ENCODE measurements around the gene NDC80.
"Not testable (repeated sequence)": the region's sequence is repeated elsewhere in the genome, so short reads cannot be mapped to it uniquely, and the experiment has no call there.

The NDC80 gene

GRCh38 chr18:2571200-2572170 is at the start of gene NDC80, which contains the start of gene METTL4:
Gene NDC80, plus strand, starts transcription at chr18:2571557. Its CDS starts 1,429 bp downstream, at chr18:2572986.
Gene METTL4, minus strand, starts transcription at chr18:2571505. Its CDS starts 4,289 bp downstream, at chr18:2567216.
- H3K4me1 Mint-ChIP-seq, result peaks cover 47% of the 10 kb centered on the region
- ATAC-seq (peak; percentile 91), DNase-seq (ENCODE audit: low spot score in 2 of 2) (peak; percentile 74 to 93)
- peak within 1 kb of the TSS; percentile 100 for H3K27ac Mint-ChIP-seq
- H3K4me3 Mint-ChIP-seq, result peak within 1 kb of the TSS; percentile 99
- no peaks in the 10 kb centered on the region for H3K9me3 Mint-ChIP-seq
- H3K36me3 Mint-ChIP-seq, result peaks cover 65% of the 10 kb centered on the region

- Mint-ChIP-seq H3K4me3 (no peak overlapping the region), H3K4me1 (no peaks in the 10 kb centered on the region), H3K27ac (no peak overlapping the region), H3K9me3 (no peaks in the 10 kb centered on the region), H3K36me3 (no peaks in the 10 kb centered on the region)
- ATAC-seq, result no peak
- DNase-seq (ENCODE audit: low spot score in 2 of 2), result no peak
Measured at GRCh38 chr18:2522112-2522511, 49.2 kb upstream of the NDC80 start.

- not testable (repeated sequence) for DNase-seq (ENCODE audit: low spot score in 2 of 2); ATAC-seq
Measured at GRCh38 chr18:2524794-2525198, 46.6 kb upstream of the NDC80 start.

GRCh38 chr18:2526329-2526728 is 45.0 kb upstream of the NDC80 start:
- H3K4me1 Mint-ChIP-seq, result no peaks in the 10 kb centered on the region
- no peaks in the 10 kb centered on the region for H3K36me3 Mint-ChIP-seq
- no peaks in the 10 kb centered on the region for H3K9me3 Mint-ChIP-seq
- ATAC-seq, result no peak
- H3K4me3 Mint-ChIP-seq, result no peak overlapping the region
- H3K27ac Mint-ChIP-seq, result no peak overlapping the region
- DNase-seq (ENCODE audit: low spot score in 2 of 2), result no peak

More at GRCh38 chr18:2524794-2525198, 46.6 kb upstream of the NDC80 start:
- not testable (repeated sequence) for H3K9me3 Mint-ChIP-seq, H3K27ac Mint-ChIP-seq, H3K4me3 Mint-ChIP-seq, H3K4me1 Mint-ChIP-seq, H3K36me3 Mint-ChIP-seq

- no peaks in the 10 kb centered on the region for H3K4me1 Mint-ChIP-seq
- no peaks in the 10 kb centered on the region for H3K9me3 Mint-ChIP-seq
- no peak for ATAC-seq
- H3K36me3 Mint-ChIP-seq, result no peaks in the 10 kb centered on the region
- H3K27ac Mint-ChIP-seq, result no peak overlapping the region
- DNase-seq (ENCODE audit: low spot score in 2 of 2), result no peak
- H3K4me3 Mint-ChIP-seq, result no peak overlapping the region
Measured at GRCh38 chr18:2529154-2529553, 42.2 kb upstream of the NDC80 start.

- no peak for DNase-seq (ENCODE audit: low spot score in 2 of 2)
- ATAC-seq, result no peak
- no peaks in the 10 kb centered on the region for H3K9me3 Mint-ChIP-seq
- H3K4me3 Mint-ChIP-seq, result no peak overlapping the region
- H3K27ac Mint-ChIP-seq, result no peak overlapping the region
- no peaks in the 10 kb centered on the region for H3K4me1 Mint-ChIP-seq
- peaks cover 8% of the 10 kb centered on the region for H3K36me3 Mint-ChIP-seq
Measured at GRCh38 chr18:2531751-2532150, 39.6 kb upstream of the NDC80 start.

- H3K4me1 Mint-ChIP-seq, result no peaks in the 10 kb centered on the region
- H3K4me3 Mint-ChIP-seq, result no peak overlapping the region
- DNase-seq (ENCODE audit: low spot score in 2 of 2), result no peak
- peaks cover 8% of the 10 kb centered on the region for H3K36me3 Mint-ChIP-seq
- no peak for ATAC-seq
- H3K9me3 Mint-ChIP-seq, result no peaks in the 10 kb centered on the region
- H3K27ac Mint-ChIP-seq, result no peak overlapping the region
Measured at GRCh38 chr18:2532797-2533196, 38.6 kb upstream of the NDC80 start.

- Mint-ChIP-seq H3K27ac (no peak overlapping the region), H3K4me3 (no peak overlapping the region), H3K9me3 (no peaks in the 10 kb centered on the region), H3K36me3 (peaks cover 21% of the 10 kb centered on the region), H3K4me1 (no peaks in the 10 kb centered on the region)
- no peak for DNase-seq (ENCODE audit: low spot score in 2 of 2)
- ATAC-seq, result no peak
Measured at GRCh38 chr18:2534906-2535305, 36.5 kb upstream of the NDC80 start.

- no peak for ATAC-seq
- Mint-ChIP-seq H3K36me3 (peaks cover 21% of the 10 kb centered on the region), H3K27ac (no peak overlapping the region)
Measured at GRCh38 chr18:2535419-2535910, 35.9 kb upstream of the NDC80 start.

GRCh38 chr18:2536063-2536462 is 35.3 kb upstream of the NDC80 start:
- no peak for DNase-seq (ENCODE audit: low spot score in 2 of 2)
- Mint-ChIP-seq H3K4me3 (no peak overlapping the region), H3K4me1 (no peaks in the 10 kb centered on the region), H3K36me3 (peaks cover 21% of the 10 kb centered on the region), H3K9me3 (no peaks in the 10 kb centered on the region), H3K27ac (no peak overlapping the region)
- no peak for ATAC-seq

More at GRCh38 chr18:2535419-2535910, 35.9 kb upstream of the NDC80 start:
- DNase-seq (ENCODE audit: low spot score in 2 of 2), result no peak
- no peak overlapping the region for H3K4me3 Mint-ChIP-seq
- H3K9me3 Mint-ChIP-seq, result no peaks in the 10 kb centered on the region
- H3K4me1 Mint-ChIP-seq, result no peaks in the 10 kb centered on the region

GRCh38 chr18:2536493-2536892 is 34.9 kb upstream of the NDC80 start:
- Mint-ChIP-seq H3K36me3 (peaks cover 21% of the 10 kb centered on the region), H3K27ac (no peak overlapping the region), H3K9me3 (no peaks in the 10 kb centered on the region), H3K4me3 (no peak overlapping the region), H3K4me1 (no peaks in the 10 kb centered on the region)
- ATAC-seq (no peak), DNase-seq (ENCODE audit: low spot score in 2 of 2) (no peak)

GRCh38 chr18:2537296-2537695 is 34.1 kb upstream of the NDC80 start:
- Mint-ChIP-seq H3K4me1 (no peaks in the 10 kb centered on the region), H3K27ac (no peak overlapping the region), H3K36me3 (peaks cover 21% of the 10 kb centered on the region), H3K4me3 (no peak overlapping the region), H3K9me3 (no peaks in the 10 kb centered on the region)
- DNase-seq (ENCODE audit: low spot score in 2 of 2), result no peak
- ATAC-seq, result no peak

- no peak overlapping the region for H3K27ac Mint-ChIP-seq
- H3K9me3 Mint-ChIP-seq, result no peaks in the 10 kb centered on the region
- no peak overlapping the region for H3K4me3 Mint-ChIP-seq
- peaks cover 28% of the 10 kb centered on the region for H3K36me3 Mint-ChIP-seq
- H3K4me1 Mint-ChIP-seq, result no peaks in the 10 kb centered on the region
- DNase-seq (ENCODE audit: low spot score in 2 of 2), result no peak
- no peak for ATAC-seq
Measured at GRCh38 chr18:2538236-2538635, 33.1 kb upstream of the NDC80 start.

- no peaks in the 10 kb centered on the region for H3K9me3 Mint-ChIP-seq
Measured at GRCh38 chr18:2538844-2539243, 32.5 kb upstream of the NDC80 start.

GRCh38 chr18:2540575-2540974 is 30.8 kb upstream of the NDC80 start:
- Mint-ChIP-seq H3K4me1 (no peaks in the 10 kb centered on the region), H3K36me3 (peaks cover 32% of the 10 kb centered on the region), H3K27ac (no peak overlapping the region), H3K9me3 (no peaks in the 10 kb centered on the region), H3K4me3 (no peak overlapping the region)
- DNase-seq (ENCODE audit: low spot score in 2 of 2) (no peak), ATAC-seq (no peak)

More at GRCh38 chr18:2538844-2539243, 32.5 kb upstream of the NDC80 start:
- ATAC-seq (no peak), DNase-seq (ENCODE audit: low spot score in 2 of 2) (no peak)
- Mint-ChIP-seq H3K4me3 (no peak overlapping the region), H3K36me3 (peaks cover 29% of the 10 kb centered on the region), H3K27ac (no peak overlapping the region), H3K4me1 (no peaks in the 10 kb centered on the region)
